Muscle of leg (tissue), 11 donors: ENCODE data around the gene GRPEL2. TPM values are rescaled to one million over a fixed set of nuclear protein-coding genes. Genes with fewer than 3 reads are reported as not detected.

Experiments
- DNase-seq: peaks from one replicate; pipeline ENCODE4 v3.0.0; 2013
- H3K27ac ChIP-seq: one replicate; pipeline ENCODE4 v1.5.1; 2013; ENCODE audit warnings: mild to moderate bottlenecking, low read length, control low read depth
- H3K27me3 ChIP-seq: one replicate; pipeline ENCODE4 v1.6.1; 2013; ENCODE audit warnings: low read length; ENCODE audit not compliant: control insufficient read depth, insufficient read depth
- H3K36me3 ChIP-seq: one replicate; pipeline ENCODE4 v1.6.1; 2013; ENCODE audit warnings: low read length; ENCODE audit not compliant: control insufficient read depth, insufficient read depth
- H3K4me1 ChIP-seq: one replicate; pipeline ENCODE4 v1.6.1; 2013; ENCODE audit warnings: low read length; ENCODE audit not compliant: control insufficient read depth, insufficient read depth
- H3K4me3 ChIP-seq: one replicate; pipeline ENCODE4 v1.5.1; 2013; ENCODE audit warnings: low read length, control low read depth
- H3K9me3 ChIP-seq: replicated peaks from 2 replicates; pipeline ENCODE4 v1.6.1; 2013; ENCODE audit warnings: low read depth, low read length; ENCODE audit not compliant: control insufficient read depth
- WGBS: methylation state at CpG from one replicate; pipeline ENCODE4 v1.1.5; 2013; ENCODE audit warnings: missing lambda C conversion rate; ENCODE audit not compliant: insufficient coverage; 5-methylcytosine and 5-hydroxymethylcytosine counted together
- polyA plus RNA-seq, 8 donors: library from polyadenylated mRNA; unstranded; fragments of 120-200 nt; gene quantifications; one replicate each; pipeline versions ENCODE4 v1.2.1 to v1.2.3, GENCODE V29; 2013; ENCODE audit warnings: inconsistent platforms in 1 of 8, low replicate concordance in 1 of 8; ENCODE audit not compliant: insufficient read length in 8 of 8, insufficient read depth in 1 of 8
- total RNA-seq: library from RNA; stranded (reverse); fragments of 120-200 nt; gene quantifications from one replicate; pipeline ENCODE4 v1.2.4, GENCODE V29; 2013

The GRPEL2 gene
- total and polyA plus RNA-seq, 9 donors, result 11.0 to 22.6 (median 14.1) TPM

DNA sequence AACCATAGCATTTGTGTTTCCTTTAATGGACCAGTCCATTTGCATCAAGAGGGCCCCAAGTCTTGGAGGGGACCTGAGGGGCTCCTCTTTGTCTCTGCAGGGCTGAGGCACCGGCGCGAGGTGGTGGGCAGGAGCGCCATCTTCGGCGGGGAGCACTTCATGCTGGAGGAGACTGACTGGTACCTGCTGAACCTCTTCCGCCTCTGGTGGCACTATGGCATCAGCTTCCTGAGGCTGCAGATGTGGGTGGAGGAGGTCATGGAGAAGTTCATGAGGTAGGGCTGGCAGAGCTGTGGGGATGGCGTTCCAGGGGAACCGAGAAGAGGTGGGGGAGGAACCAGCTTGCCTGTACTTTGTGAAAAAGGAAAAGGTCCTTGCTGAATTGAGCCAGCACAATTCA, 18.6 kb downstream of the GRPEL2 start:
- H3K36me3 ChIP-seq, result no peaks in the 10 kb centered on the region
- no peak overlapping the region for H3K27ac ChIP-seq
- no peak for DNase-seq
- H3K9me3 ChIP-seq, result no peaks in the 10 kb centered on the region
- 94% methylated on average over 9 of the region's 9 CpGs for WGBS
- H3K27me3 ChIP-seq, result no peaks in the 10 kb centered on the region
- no peak overlapping the region for H3K4me3 ChIP-seq
- H3K4me1 ChIP-seq, result peaks cover 9% of the 10 kb centered on the region

- Histone ChIP-seq H3K9me3 (no peaks in the 10 kb centered on the region), H3K27ac (no peak overlapping the region), H3K36me3 (no peaks in the 10 kb centered on the region), H3K4me3 (no peak overlapping the region), H3K27me3 (no peaks in the 10 kb centered on the region), H3K4me1 (peaks cover 6% of the 10 kb centered on the region)
- 98% methylated on average over 2 of the region's 2 CpGs for WGBS
- no peak for DNase-seq
Observed at GRCh38 chr5:149364719-149365118, 19.4 kb downstream of the GRPEL2 start.

GRCh38 chr5:149365418-149365817, 20.1 kb downstream of the GRPEL2 start:
- Histone ChIP-seq H3K9me3 (no peaks in the 10 kb centered on the region), H3K27ac (no peak overlapping the region), H3K4me1 (peaks cover 10% of the 10 kb centered on the region), H3K27me3 (no peaks in the 10 kb centered on the region), H3K36me3 (no peaks in the 10 kb centered on the region), H3K4me3 (no peak overlapping the region)
- no peak for DNase-seq
- 97% methylated on average over 3 of the region's 6 CpGs for WGBS

- H3K4me1 ChIP-seq, result peaks cover 18% of the 10 kb centered on the region
- WGBS, result 57% methylated on average over 1 of the region's 1 CpG
- DNase-seq, result no peak
Observed at GRCh38 chr5:149366169-149366729, 20.9 kb downstream of the GRPEL2 start.

DNA sequence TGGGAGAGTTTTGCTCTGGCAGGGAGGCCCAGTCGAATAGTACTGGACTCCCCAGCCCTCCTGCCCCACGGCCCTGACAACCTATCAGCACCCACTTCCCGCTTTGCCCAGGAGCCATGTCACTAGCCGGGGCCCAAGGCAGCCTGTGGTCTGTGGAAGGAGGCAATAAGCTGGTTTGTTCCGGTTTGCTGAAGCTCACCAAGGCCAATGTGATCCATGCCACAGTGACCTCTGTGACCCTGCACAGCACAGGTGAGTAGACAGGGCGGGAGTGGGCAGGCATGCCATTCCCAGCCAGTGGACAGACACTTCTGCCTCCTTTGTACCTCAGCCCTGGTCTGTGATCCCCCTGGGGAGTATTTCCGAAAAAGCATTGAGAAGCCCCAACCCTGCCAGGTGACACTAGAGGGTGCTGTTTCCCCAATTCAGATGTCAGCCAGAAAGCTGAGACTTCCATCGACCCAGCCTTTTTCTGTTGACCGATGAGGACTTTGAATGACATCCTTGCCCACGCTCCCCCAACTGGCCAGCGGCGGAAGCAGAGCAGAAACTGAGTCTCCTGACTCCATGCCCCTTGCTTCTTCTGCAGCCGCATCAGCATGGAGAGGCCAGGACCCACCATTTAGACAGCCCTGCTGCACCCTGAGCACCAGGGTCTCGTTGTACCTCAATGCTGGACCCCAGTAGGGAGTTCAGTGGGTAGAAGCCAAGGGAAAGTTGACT, 22.1 kb downstream of the GRPEL2 start:
- 37% methylated on average over 11 of the region's 14 CpGs for WGBS
- Histone ChIP-seq H3K36me3 (peaks cover 6% of the 10 kb centered on the region), H3K27ac (no peak overlapping the region), H3K4me1 (peaks cover 30% of the 10 kb centered on the region), H3K4me3 (no peak overlapping the region), H3K27me3 (no peaks in the 10 kb centered on the region), H3K9me3 (no peaks in the 10 kb centered on the region)
- peak; percentile 74 for DNase-seq

More at GRCh38 chr5:149366169-149366729, 20.9 kb downstream of the GRPEL2 start:
- Histone ChIP-seq H3K36me3 (peaks cover 5% of the 10 kb centered on the region), H3K27me3 (no peaks in the 10 kb centered on the region), H3K9me3 (no peaks in the 10 kb centered on the region), H3K27ac (no peak overlapping the region), H3K4me3 (no peak overlapping the region)

DNA sequence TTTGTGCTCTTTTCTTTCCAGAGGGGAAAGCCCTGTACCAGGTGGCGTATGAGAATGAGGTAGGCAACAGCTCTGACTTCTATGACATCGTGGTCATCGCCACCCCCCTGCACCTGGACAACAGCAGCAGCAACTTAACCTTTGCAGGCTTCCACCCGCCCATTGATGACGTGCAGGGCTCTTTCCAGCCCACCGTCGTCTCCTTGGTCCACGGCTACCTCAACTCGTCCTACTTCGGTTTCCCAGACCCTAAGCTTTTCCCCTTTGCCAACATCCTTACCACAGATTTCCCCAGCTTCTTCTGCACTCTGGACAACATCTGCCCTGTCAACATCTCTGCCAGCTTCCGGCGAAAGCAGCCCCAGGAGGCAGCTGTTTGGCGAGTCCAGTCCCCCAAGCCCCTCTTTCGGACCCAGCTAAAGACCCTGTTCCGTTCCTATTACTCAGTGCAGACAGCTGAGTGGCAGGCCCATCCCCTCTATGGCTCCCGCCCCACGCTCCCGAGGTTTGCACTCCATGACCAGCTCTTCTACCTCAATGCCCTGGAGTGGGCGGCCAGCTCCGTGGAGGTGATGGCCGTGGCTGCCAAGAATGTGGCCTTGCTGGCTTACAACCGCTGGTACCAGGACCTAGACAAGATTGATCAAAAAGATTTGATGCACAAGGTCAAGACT, 22.8 kb downstream of the GRPEL2 start:
- peaks cover 37% of the 10 kb centered on the region for H3K4me1 ChIP-seq
- no peaks in the 10 kb centered on the region for H3K27me3 ChIP-seq
- H3K36me3 ChIP-seq, result peaks cover 8% of the 10 kb centered on the region
- DNase-seq, result no peak
- WGBS, result 88% methylated on average over 21 of the region's 22 CpGs
- no peak overlapping the region for H3K27ac ChIP-seq
- no peaks in the 10 kb centered on the region for H3K9me3 ChIP-seq
- H3K4me3 ChIP-seq, result no peak overlapping the region

DNA sequence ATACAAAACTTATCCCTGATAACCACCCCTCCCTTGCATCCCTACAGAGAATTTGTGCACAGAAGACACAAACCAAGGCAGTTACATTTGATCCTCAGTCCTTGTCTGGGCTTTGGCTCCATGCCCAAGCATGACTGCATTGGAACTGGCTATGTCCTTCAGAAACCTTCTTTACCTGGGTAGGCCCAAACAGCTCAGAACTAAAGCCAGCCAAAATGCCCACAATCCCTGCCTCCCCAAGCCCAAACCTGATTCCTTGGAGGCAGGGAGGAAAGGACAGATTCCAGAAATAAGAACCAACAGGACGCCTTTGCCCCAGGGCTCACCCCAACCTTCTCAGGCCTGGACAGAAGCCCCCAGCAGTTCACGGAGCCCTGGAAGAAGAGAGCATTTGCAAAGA, 25.6 kb downstream of the GRPEL2 start:
- peak overlapping the region; percentile 82 for H3K27ac ChIP-seq
- H3K9me3 ChIP-seq, result no peaks in the 10 kb centered on the region
- no peak for DNase-seq
- no peaks in the 10 kb centered on the region for H3K27me3 ChIP-seq
- H3K36me3 ChIP-seq, result peaks cover 22% of the 10 kb centered on the region
- no CpG with 5 or more reads among the region's 2 CpGs for WGBS
- peak overlapping the region; percentile 8 for H3K4me3 ChIP-seq
- peaks cover 53% of the 10 kb centered on the region for H3K4me1 ChIP-seq

- WGBS, result 44% methylated on average over 10 of the region's 12 CpGs
- Histone ChIP-seq H3K36me3 (peaks cover 24% of the 10 kb centered on the region), H3K9me3 (no peaks in the 10 kb centered on the region), H3K27me3 (no peaks in the 10 kb centered on the region), H3K4me1 (peaks cover 57% of the 10 kb centered on the region), H3K4me3 (peak overlapping the region; percentile 8), H3K27ac (peak overlapping the region; percentile 82)
- DNase-seq, result peak; percentile 59
Observed at GRCh38 chr5:149371296-149371962, 26.1 kb downstream of the GRPEL2 start.

GRCh38 chr5:149372076-149372795, 26.9 kb downstream of the GRPEL2 start:
- H3K4me3 ChIP-seq, result no peak overlapping the region
- 10% methylated on average over 3 of the region's 4 CpGs for WGBS

More at GRCh38 chr5:149372076-149372795, 26.9 kb downstream of the GRPEL2 start:
- Histone ChIP-seq H3K27me3 (no peaks in the 10 kb centered on the region), H3K9me3 (no peaks in the 10 kb centered on the region), H3K36me3 (peaks cover 25% of the 10 kb centered on the region), H3K27ac (peak overlapping the region; percentile 82), H3K4me1 (peaks cover 60% of the 10 kb centered on the region)
- peak; percentile 60 for DNase-seq
